Brain microvascular endothelial cell (primary cell): ENCODE results near the gene KLHL3.
"Not testable (repeated sequence)": the region's sequence is repeated elsewhere in the genome, so short reads cannot be mapped to it uniquely, and the experiment has no call there.

ENCODE experiments used
- DNase-seq: peaks from one replicate; pipeline ENCODE4 v3.0.0-alpha.2; 2020
- H3K27ac ChIP-seq: fragments of 250-450 bp; sonication (Bioruptor Pico); 2 replicates; pipeline ENCODE4 v1.5.1; 2020; ENCODE audit warnings: mild to moderate bottlenecking, moderate library complexity
- H3K27me3 ChIP-seq: fragments of 250-450 bp; sonication (Bioruptor Pico); replicated peaks from 2 replicates; pipeline ENCODE4 v1.5.1; 2020; ENCODE audit warnings: mild to moderate bottlenecking
- H3K36me3 ChIP-seq: fragments of 250-450 bp; sonication (Bioruptor Pico); replicated peaks from 2 replicates; pipeline ENCODE4 v1.5.1; 2020; ENCODE audit warnings: mild to moderate bottlenecking
- H3K4me3 ChIP-seq: 2 replicates; pipeline ENCODE4 v1.5.1; 2011; ENCODE audit warnings: low read depth, mild to moderate bottlenecking, control low read depth, low read length, moderate library complexity
- CTCF ChIP-seq: IDR thresholded peaks from 2 replicates; pipeline ENCODE4 v1.5.1; 2011; ENCODE audit warnings: low read depth, mild to moderate bottlenecking, moderate library complexity, low read length, control low read depth, inconsistent platforms; ENCODE audit errors: missing control alignments
- in situ Hi-C: cut with HindIII; loops from 2 replicates; pipeline ENCODE4 v1.10.0; 2017; ENCODE audit warnings: low sequenced_read_pairs, low pct_ligation_motif_present

Gene KLHL3

GRCh38 chr5:137646761-137647160 lies 89.1 kb downstream of the KLHL3 start:
- Histone ChIP-seq H3K27me3 (no peaks in the 10 kb centered on the region), H3K36me3 (no peaks in the 10 kb centered on the region), H3K27ac (no peak overlapping the region), H3K4me3 (no peak overlapping the region)
- in situ Hi-C loops = no loop called here
- no peak for TF ChIP-seq CTCF
- DNase-seq = no peak

- H3K4me3 ChIP-seq, H3K27me3 ChIP-seq, DNase-seq, H3K36me3 ChIP-seq, in situ Hi-C loops, H3K27ac ChIP-seq: not testable (repeated sequence)
These were observed 92.8 kb downstream of the KLHL3 start for GRCh38 chr5:137643081-137643480.

GRCh38 chr5:137642091-137642490 lies 93.8 kb downstream of the KLHL3 start:
- in situ Hi-C loops = no loop called here
- no peak overlapping the region for H3K27ac ChIP-seq
- no peak for TF ChIP-seq CTCF
- no peaks in the 10 kb centered on the region for H3K27me3 ChIP-seq
- H3K4me3 ChIP-seq = no peak overlapping the region
- DNase-seq = no peak
- no peaks in the 10 kb centered on the region for H3K36me3 ChIP-seq

GRCh38 chr5:137641148-137641547 lies 94.7 kb downstream of the KLHL3 start:
- Histone ChIP-seq H3K27me3 (no peaks in the 10 kb centered on the region), H3K4me3 (no peak overlapping the region), H3K27ac (no peak overlapping the region), H3K36me3 (no peaks in the 10 kb centered on the region)
- DNase-seq = peak; percentile 10
- in situ Hi-C loops = no loop called here
- no peak for TF ChIP-seq CTCF

GRCh38 chr5:137639645-137640044 lies 96.2 kb downstream of the KLHL3 start:
- no peak for DNase-seq
- no peak for TF ChIP-seq CTCF
- in situ Hi-C loops = no loop called here
- Histone ChIP-seq H3K36me3 (no peaks in the 10 kb centered on the region), H3K4me3 (no peak overlapping the region), H3K27me3 (no peaks in the 10 kb centered on the region), H3K27ac (no peak overlapping the region)

- H3K27me3 ChIP-seq = no peaks in the 10 kb centered on the region
- no peak overlapping the region for H3K27ac ChIP-seq
- TF ChIP-seq CTCF = no peak
- in situ Hi-C loops = no loop called here
- no peak overlapping the region for H3K4me3 ChIP-seq
- H3K36me3 ChIP-seq = no peaks in the 10 kb centered on the region
- no peak for DNase-seq
These were observed 97.0 kb downstream of the KLHL3 start for GRCh38 chr5:137638841-137639240.
